Measurements from ENCODE around the gene LSM11. TPM values are rescaled to one million over a fixed set of nuclear protein-coding genes. Genes with fewer than 3 reads are reported as not detected.
"Not testable (repeated sequence)": the region's sequence is repeated elsewhere in the genome, so short reads cannot be mapped to it uniquely, and the experiment has no call there.

LSM11 gene
- total RNA-seq, 1 donor from 2014 or later = 10.6 TPM

DNA sequence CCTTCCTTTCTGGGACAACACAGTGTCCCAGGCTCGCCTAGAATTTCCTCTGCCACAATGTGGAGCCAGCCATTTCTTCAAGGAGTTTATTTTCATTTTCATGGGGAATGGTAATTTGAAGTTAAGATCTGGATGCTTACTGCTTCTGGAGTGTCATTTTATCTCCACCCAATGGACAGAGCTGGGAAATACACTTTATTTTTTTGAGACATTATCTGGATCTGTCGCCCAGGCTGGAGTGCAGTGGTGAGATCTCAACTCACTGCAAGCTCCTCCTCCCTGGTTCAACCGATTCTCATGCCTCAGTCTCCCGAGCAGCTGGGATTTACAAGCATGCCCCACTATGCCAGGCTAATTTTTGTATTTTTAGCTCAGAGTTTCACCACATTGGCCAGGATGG is 25.0 kb upstream of the LSM11 start:
- Mint-ChIP-seq H3K9me3 (ENCODE audit: low read depth) (peaks cover 8% of the 10 kb centered on the region), H3K27me3 (ENCODE audit: low read depth) (no peaks in the 10 kb centered on the region), H3K4me3 (ENCODE audit: unreplicated experiment) (no peak overlapping the region), H3K27ac (ENCODE audit: unreplicated experiment) (peak overlapping the region; percentile 60), H3K36me3 (ENCODE audit: low read depth) (no peaks in the 10 kb centered on the region), H3K4me1 (ENCODE audit: low read depth) (peaks cover 21% of the 10 kb centered on the region)
- no peak for DNase-seq (ENCODE audit: low spot score)
- peak; percentile 88 for TF ChIP-seq CTCF (IDR thresholded peaks at IDR 0.05)

- no peak overlapping the region for H3K4me3 Mint-ChIP-seq (ENCODE audit: unreplicated experiment)
- H3K27me3 Mint-ChIP-seq (ENCODE audit: low read depth) = no peaks in the 10 kb centered on the region
- no peak overlapping the region for H3K27ac Mint-ChIP-seq (ENCODE audit: unreplicated experiment)
- no peak for TF ChIP-seq CTCF (IDR thresholded peaks at IDR 0.05)
- no peaks in the 10 kb centered on the region for H3K36me3 Mint-ChIP-seq (ENCODE audit: low read depth)
- DNase-seq (ENCODE audit: low spot score) = no peak
- H3K4me1 Mint-ChIP-seq (ENCODE audit: low read depth) = peaks cover 15% of the 10 kb centered on the region
- peaks cover 8% of the 10 kb centered on the region for H3K9me3 Mint-ChIP-seq (ENCODE audit: low read depth)
Measured at GRCh38 chr5:157719245-157719644, 24.3 kb upstream of the LSM11 start.

DNA sequence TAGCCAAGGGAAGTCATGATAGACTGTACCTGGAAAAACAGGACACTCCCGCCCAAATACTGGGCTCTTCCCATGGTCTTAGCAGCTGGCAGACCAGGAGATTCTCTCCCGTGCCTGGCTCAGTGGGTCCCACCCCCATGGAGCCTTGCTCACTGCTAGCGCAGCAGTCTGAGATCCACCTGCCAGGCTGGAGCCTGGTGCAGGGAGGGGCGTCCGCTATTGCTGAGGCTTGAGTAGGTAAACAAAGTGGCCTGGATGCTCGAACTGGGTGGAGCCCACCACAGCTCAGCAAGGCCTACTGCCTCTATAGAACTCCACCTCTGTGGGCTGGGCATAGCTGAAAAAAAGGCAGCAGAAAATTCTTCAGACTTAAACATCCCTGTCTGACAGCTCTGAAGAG is 22.4 kb upstream of the LSM11 start:
- Mint-ChIP-seq H3K9me3 (ENCODE audit: low read depth) (peaks cover 14% of the 10 kb centered on the region), H3K27ac (ENCODE audit: unreplicated experiment) (no peak overlapping the region), H3K4me1 (ENCODE audit: low read depth) (peaks cover 10% of the 10 kb centered on the region), H3K27me3 (ENCODE audit: low read depth) (no peaks in the 10 kb centered on the region), H3K4me3 (ENCODE audit: unreplicated experiment) (no peak overlapping the region), H3K36me3 (ENCODE audit: low read depth) (no peaks in the 10 kb centered on the region)
- no peak for DNase-seq (ENCODE audit: low spot score)
- no peak for TF ChIP-seq CTCF (IDR thresholded peaks at IDR 0.05)

DNA sequence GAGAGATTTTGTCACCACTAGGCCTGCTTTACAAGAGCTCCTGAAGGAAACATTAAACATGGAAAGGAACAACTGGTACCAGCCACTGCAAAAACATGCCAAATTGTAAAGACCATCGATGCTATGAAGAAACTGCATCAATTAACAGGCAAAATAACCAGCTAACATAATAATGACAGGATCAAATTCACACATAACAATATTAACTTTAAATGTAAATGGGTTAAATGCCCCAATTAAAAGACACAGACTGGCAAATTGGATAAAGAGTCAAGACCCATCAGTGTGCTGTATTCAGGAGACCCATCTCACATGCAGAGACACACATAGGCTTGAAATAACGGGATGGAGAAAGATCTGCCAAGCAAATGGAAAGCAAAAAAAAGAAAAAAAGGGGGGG is 20.6 kb upstream of the LSM11 start:
- not testable (repeated sequence) for H3K27ac Mint-ChIP-seq (ENCODE audit: unreplicated experiment); H3K4me3 Mint-ChIP-seq (ENCODE audit: unreplicated experiment); DNase-seq (ENCODE audit: low spot score)

GRCh38 chr5:157726607-157727006 is 16.9 kb upstream of the LSM11 start:
- H3K9me3 Mint-ChIP-seq (ENCODE audit: low read depth) = peaks cover 14% of the 10 kb centered on the region
- not testable (repeated sequence) for H3K4me1 Mint-ChIP-seq (ENCODE audit: low read depth); DNase-seq (ENCODE audit: low spot score); H3K27ac Mint-ChIP-seq (ENCODE audit: unreplicated experiment); H3K4me3 Mint-ChIP-seq (ENCODE audit: unreplicated experiment); H3K36me3 Mint-ChIP-seq (ENCODE audit: low read depth); H3K27me3 Mint-ChIP-seq (ENCODE audit: low read depth)

More for the DNA sequence above, 20.6 kb upstream of the LSM11 start:
- H3K36me3 Mint-ChIP-seq (ENCODE audit: low read depth); H3K27me3 Mint-ChIP-seq (ENCODE audit: low read depth); H3K4me1 Mint-ChIP-seq (ENCODE audit: low read depth): not testable (repeated sequence)
- H3K9me3 Mint-ChIP-seq (ENCODE audit: low read depth) = peaks cover 14% of the 10 kb centered on the region

DNA sequence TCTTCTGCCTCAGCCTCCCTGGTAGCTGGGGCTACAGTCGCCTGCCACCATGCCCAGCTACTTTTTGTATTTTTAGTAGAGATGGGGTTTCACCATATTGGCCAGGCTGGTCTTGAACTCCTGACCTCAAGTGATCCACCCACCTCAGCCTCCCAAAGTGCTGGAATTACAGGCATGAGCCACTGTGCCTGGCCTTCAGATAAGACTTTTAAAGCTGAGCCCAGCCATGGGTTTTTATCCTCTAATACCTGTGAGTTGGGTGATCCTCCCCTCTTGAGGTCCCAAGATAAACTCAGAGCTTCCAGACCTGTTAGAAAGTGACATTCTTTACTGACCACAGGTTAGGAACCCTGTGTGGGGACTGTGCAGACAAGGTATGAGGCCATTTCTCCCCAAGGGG is 15.7 kb upstream of the LSM11 start:
- H3K27ac Mint-ChIP-seq (ENCODE audit: unreplicated experiment); H3K9me3 Mint-ChIP-seq (ENCODE audit: low read depth); DNase-seq (ENCODE audit: low spot score); H3K36me3 Mint-ChIP-seq (ENCODE audit: low read depth); H3K27me3 Mint-ChIP-seq (ENCODE audit: low read depth); H3K4me3 Mint-ChIP-seq (ENCODE audit: unreplicated experiment): not testable (repeated sequence)
- H3K4me1 Mint-ChIP-seq (ENCODE audit: low read depth) = peaks cover 17% of the 10 kb centered on the region

- no peak overlapping the region for H3K4me3 Mint-ChIP-seq (ENCODE audit: unreplicated experiment)
- H3K36me3 Mint-ChIP-seq (ENCODE audit: low read depth) = peaks cover 4% of the 10 kb centered on the region
- TF ChIP-seq CTCF (IDR thresholded peaks at IDR 0.05) = no peak
- DNase-seq (ENCODE audit: low spot score) = no peak
- H3K4me1 Mint-ChIP-seq (ENCODE audit: low read depth) = peaks cover 17% of the 10 kb centered on the region
- no peak overlapping the region for H3K27ac Mint-ChIP-seq (ENCODE audit: unreplicated experiment)
- H3K9me3 Mint-ChIP-seq (ENCODE audit: low read depth) = peaks cover 6% of the 10 kb centered on the region
- no peaks in the 10 kb centered on the region for H3K27me3 Mint-ChIP-seq (ENCODE audit: low read depth)
Measured at GRCh38 chr5:157729858-157730257, 13.7 kb upstream of the LSM11 start.
